Endothelial cell (in vitro differentiated cells): ENCODE data around the gene FBLN2. TPM values are rescaled to one million over a fixed set of nuclear protein-coding genes. Genes with fewer than 3 reads are reported as not detected.

Experiments used
- DNase-seq: peaks from one replicate; pipeline ENCODE4 v3.0.0; 2021; ENCODE audit warnings: low spot score
- H3K27ac Mint-ChIP-seq: one replicate; pipeline ENCODE4 v1.8.0; 2021; ENCODE audit warnings: mixed read lengths, inconsistent platforms; ENCODE audit not compliant: unreplicated experiment
- H3K27me3 Mint-ChIP-seq: one replicate; pipeline ENCODE4 v1.8.0; 2021; ENCODE audit warnings: mild to moderate bottlenecking, moderate library complexity, mixed read lengths, inconsistent platforms; ENCODE audit not compliant: unreplicated experiment
- H3K36me3 Mint-ChIP-seq: one replicate; pipeline ENCODE4 v1.8.0; 2021; ENCODE audit warnings: mild to moderate bottlenecking, low read depth, mixed read lengths, inconsistent platforms; ENCODE audit not compliant: unreplicated experiment
- H3K4me1 Mint-ChIP-seq: one replicate; pipeline ENCODE4 v1.8.0; 2021; ENCODE audit warnings: mild to moderate bottlenecking, mixed read lengths, inconsistent platforms; ENCODE audit not compliant: unreplicated experiment
- H3K4me3 Mint-ChIP-seq: one replicate; pipeline ENCODE4 v1.8.0; 2021; ENCODE audit warnings: mild to moderate bottlenecking, mixed read lengths, inconsistent platforms; ENCODE audit not compliant: unreplicated experiment
- H3K9me3 Mint-ChIP-seq: one replicate; pipeline ENCODE4 v1.8.0; 2021; ENCODE audit warnings: mixed read lengths, inconsistent platforms; ENCODE audit not compliant: unreplicated experiment
- CTCF ChIP-seq: fragments of 200-600 bp; sonication (generic); IDR thresholded peaks from one replicate; pipeline ENCODE4 v1.5.0; 2021; ENCODE audit warnings: antibody characterized with exemption; ENCODE audit not compliant: unreplicated experiment
- total RNA-seq: library from RNA; stranded (reverse); fragmentation: NEBNext Ultra II Directional; extraction: Animal tissue kit (Norgen Biotek cat#: 25700); gene quantifications from one replicate; pipeline ENCODE4 v1.2.1, GENCODE V29; 2021; ENCODE audit not compliant: unreplicated experiment

Gene FBLN2
- total RNA-seq, 1 donor from 2014 or later = 10.5 TPM

DNA sequence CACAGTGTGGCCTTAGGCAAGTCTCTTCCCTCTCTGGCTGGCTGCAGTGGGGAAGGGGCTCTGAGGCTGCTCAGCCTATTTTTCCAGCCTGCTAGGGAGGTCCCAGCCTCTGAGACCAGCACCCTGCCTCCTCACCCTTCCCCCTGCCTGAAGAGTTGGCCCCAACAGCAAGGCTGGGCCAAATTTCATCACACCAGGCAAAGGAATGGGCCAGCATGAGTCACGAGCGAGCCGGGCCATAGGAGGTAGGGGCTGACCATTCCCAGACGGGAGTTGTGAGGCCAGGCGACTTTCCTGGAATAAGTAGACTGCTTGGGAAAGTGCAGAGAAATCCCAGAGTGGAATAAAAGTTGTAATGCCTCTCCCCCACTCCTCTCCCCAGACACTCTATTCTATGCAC is 5.7 kb upstream of the FBLN2 start:
- Mint-ChIP-seq H3K27ac (no peak overlapping the region), H3K4me1 (peaks cover 12% of the 10 kb centered on the region), H3K36me3 (peaks cover 12% of the 10 kb centered on the region), H3K27me3 (peaks cover 21% of the 10 kb centered on the region), H3K4me3 (no peak overlapping the region), H3K9me3 (no peaks in the 10 kb centered on the region)
- DNase-seq = no peak
- TF ChIP-seq CTCF = no peak

GRCh38 chr3:13544293-13544831 is 4.6 kb upstream of the FBLN2 start:
- TF ChIP-seq CTCF = no peak
- H3K27me3 Mint-ChIP-seq = peaks cover 16% of the 10 kb centered on the region
- H3K4me1 Mint-ChIP-seq = peaks cover 9% of the 10 kb centered on the region
- H3K9me3 Mint-ChIP-seq = no peaks in the 10 kb centered on the region
- no peak for DNase-seq
- peaks cover 12% of the 10 kb centered on the region for H3K36me3 Mint-ChIP-seq
- no peak overlapping the region for H3K4me3 Mint-ChIP-seq
- H3K27ac Mint-ChIP-seq = no peak overlapping the region

- DNase-seq = no peak
- Mint-ChIP-seq H3K27me3 (peaks cover 14% of the 10 kb centered on the region), H3K36me3 (peaks cover 12% of the 10 kb centered on the region), H3K4me1 (peaks cover 14% of the 10 kb centered on the region), H3K9me3 (no peaks in the 10 kb centered on the region), H3K27ac (no peak overlapping the region), H3K4me3 (no peak overlapping the region)
- no peak for TF ChIP-seq CTCF
Observed at GRCh38 chr3:13544951-13545651, 3.8 kb upstream of the FBLN2 start.

DNA sequence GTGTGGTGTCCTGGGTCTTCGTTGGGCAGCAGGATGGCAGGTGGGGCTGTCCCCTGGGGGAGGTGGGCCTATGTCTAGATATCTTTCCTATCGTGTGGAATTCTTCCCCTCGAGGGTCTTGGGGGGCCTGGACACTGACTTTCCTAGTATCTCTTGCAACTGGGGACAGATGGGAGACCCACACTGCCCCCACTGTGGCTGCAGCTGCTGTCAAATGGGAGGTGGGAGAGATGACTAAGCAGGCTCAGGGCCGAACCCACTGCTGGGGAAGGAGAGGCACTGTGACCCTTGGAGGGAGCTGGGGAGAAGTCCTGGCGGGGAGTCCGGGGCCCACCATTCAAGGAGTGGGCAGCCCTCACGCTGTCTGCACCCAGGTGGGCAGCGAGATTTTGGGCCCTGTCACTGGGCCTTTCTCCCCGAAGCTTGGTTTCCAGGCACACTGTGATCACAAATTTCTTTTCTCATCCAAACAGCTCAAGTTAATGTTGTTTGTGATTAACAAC is 2.9 kb upstream of the FBLN2 start:
- no peak overlapping the region for H3K27ac Mint-ChIP-seq
- no peak for DNase-seq
- H3K4me3 Mint-ChIP-seq = no peak overlapping the region
- TF ChIP-seq CTCF = no peak
- H3K36me3 Mint-ChIP-seq = peaks cover 12% of the 10 kb centered on the region
- H3K27me3 Mint-ChIP-seq = peaks cover 11% of the 10 kb centered on the region
- no peaks in the 10 kb centered on the region for H3K9me3 Mint-ChIP-seq
- H3K4me1 Mint-ChIP-seq = peaks cover 14% of the 10 kb centered on the region

- no peak for DNase-seq
- Mint-ChIP-seq H3K36me3 (peaks cover 12% of the 10 kb centered on the region), H3K27me3 (peaks cover 14% of the 10 kb centered on the region), H3K27ac (no peak overlapping the region), H3K4me3 (no peak overlapping the region), H3K9me3 (no peaks in the 10 kb centered on the region), H3K4me1 (peaks cover 14% of the 10 kb centered on the region)
- no peak for TF ChIP-seq CTCF
Observed at GRCh38 chr3:13546667-13547171, 2.2 kb upstream of the FBLN2 start.
